ENCODE data around the gene GRIK1.

Gene GRIK1

DNA sequence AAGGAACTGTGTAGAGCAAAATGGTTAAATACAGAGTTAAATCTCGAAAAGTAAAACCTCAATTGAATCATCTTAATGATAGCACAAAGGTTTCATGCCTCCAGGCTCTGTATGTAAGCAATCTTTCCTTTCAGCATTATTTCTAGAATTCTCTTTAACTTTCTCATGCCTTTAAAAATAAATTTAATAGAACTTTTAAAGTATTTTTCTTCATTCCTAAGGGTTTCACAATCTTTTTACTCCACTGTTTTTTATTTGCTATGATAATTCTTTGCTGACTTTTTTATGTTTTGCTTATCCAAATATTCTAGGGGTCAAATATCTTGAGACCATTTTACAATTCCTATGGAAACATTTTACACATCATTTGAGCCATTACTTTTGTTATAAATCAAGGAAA, 353.1 kb downstream of the GRIK1 start:
- TF ChIP-seq TCF7L2 (IDR thresholded peaks at IDR 0.05; ENCODE audit: borderline replicate concordance, low read depth, low read length), result no peak
- TF ChIP-seq, protein P1, sequence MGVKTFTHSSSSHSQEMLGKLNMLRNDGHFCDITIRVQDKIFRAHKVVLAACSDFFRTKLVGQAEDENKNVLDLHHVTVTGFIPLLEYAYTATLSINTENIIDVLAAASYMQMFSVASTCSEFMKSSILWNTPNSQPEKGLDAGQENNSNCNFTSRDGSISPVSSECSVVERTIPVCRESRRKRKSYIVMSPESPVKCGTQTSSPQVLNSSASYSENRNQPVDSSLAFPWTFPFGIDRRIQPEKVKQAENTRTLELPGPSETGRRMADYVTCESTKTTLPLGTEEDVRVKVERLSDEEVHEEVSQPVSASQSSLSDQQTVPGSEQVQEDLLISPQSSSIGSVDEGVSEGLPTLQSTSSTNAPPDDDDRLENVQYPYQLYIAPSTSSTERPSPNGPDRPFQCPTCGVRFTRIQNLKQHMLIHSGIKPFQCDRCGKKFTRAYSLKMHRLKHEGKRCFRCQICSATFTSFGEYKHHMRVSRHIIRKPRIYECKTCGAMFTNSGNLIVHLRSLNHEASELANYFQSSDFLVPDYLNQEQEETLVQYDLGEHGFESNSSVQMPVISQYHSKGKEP (tag by site-specific recombination; IDR thresholded peaks at IDR 0.05), result no peak
- TF ChIP-seq ZNF660 (tag by site-specific recombination; IDR thresholded peaks at IDR 0.05), result no peak
- TF ChIP-seq ZNF391 (tag by site-specific recombination; IDR thresholded peaks at IDR 0.05; ENCODE audit: borderline replicate concordance, low read depth), result no peak
- no peaks in the 10 kb centered on the region for H3K4me1 ChIP-seq (ENCODE audit: control insufficient read depth, insufficient read depth, low read length)
- ChIA-PET POLR2A (no interaction called here), CTCF (interaction anchor here (0.6 kb wide), 1 partner anchor 24 kb away, joined by 3 read pairs; no protein-coding TSS in a partner anchor)
- H3K27ac ChIP-seq (ENCODE audit: extremely low read depth, low read depth, low read length), result no peak overlapping the region
- no peaks in the 10 kb centered on the region for H3K36me3 ChIP-seq (ENCODE audit: control insufficient read depth in 2 of 2, insufficient read depth in 1 of 2, low read length in 2 of 2)
- no peaks in the 10 kb centered on the region for H3K9me3 ChIP-seq (ENCODE audit: control insufficient read depth, insufficient read depth, low read depth, low read length)
- no peak overlapping the region for H3K4me3 ChIP-seq (ENCODE audit: low read depth, low read length)

DNA sequence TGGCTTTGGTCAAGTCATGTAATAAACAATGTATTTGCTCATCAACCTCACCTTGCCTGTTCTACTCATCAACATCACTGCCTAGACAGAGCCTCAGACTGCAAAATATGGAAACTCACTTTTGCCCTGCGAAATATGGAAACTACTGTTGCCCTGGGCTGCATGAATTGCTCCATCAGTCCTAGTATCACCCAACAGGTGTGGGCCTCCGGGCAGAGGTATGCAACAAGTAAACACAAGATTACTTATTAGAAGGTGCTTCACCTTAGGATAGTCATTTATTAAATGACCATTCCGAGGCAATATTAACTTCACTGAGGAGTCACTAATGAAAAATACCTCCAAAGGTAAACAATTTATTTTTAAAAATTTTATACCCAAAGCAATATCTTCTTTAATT, 354.3 kb downstream of the GRIK1 start:
- TF ChIP-seq ZNF211 (tag by site-specific recombination; IDR thresholded peaks at IDR 0.05; ENCODE audit: low read depth), result no peak
- TF ChIP-seq, protein P2, sequence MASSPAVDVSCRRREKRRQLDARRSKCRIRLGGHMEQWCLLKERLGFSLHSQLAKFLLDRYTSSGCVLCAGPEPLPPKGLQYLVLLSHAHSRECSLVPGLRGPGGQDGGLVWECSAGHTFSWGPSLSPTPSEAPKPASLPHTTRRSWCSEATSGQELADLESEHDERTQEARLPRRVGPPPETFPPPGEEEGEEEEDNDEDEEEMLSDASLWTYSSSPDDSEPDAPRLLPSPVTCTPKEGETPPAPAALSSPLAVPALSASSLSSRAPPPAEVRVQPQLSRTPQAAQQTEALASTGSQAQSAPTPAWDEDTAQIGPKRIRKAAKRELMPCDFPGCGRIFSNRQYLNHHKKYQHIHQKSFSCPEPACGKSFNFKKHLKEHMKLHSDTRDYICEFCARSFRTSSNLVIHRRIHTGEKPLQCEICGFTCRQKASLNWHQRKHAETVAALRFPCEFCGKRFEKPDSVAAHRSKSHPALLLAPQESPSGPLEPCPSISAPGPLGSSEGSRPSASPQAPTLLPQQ (tag by site-specific recombination; IDR thresholded peaks at IDR 0.05), result no peak
- TF ChIP-seq SCRT2 (tag by site-specific recombination; IDR thresholded peaks at IDR 0.05), result peak; percentile 68
- no peak overlapping the region for H3K27ac ChIP-seq (ENCODE audit: extremely low read depth, low read depth, low read length)
- no peaks in the 10 kb centered on the region for H3K9me3 ChIP-seq (ENCODE audit: control insufficient read depth, insufficient read depth, low read depth, low read length)
- H3K36me3 ChIP-seq (ENCODE audit: control insufficient read depth in 2 of 2, insufficient read depth in 1 of 2, low read length in 2 of 2), result no peaks in the 10 kb centered on the region
- no peak overlapping the region for H3K4me3 ChIP-seq (ENCODE audit: low read depth, low read length)
- H3K4me1 ChIP-seq (ENCODE audit: control insufficient read depth, insufficient read depth, low read length), result no peaks in the 10 kb centered on the region
- POLR2A ChIA-PET, result no interaction called here
- CTCF ChIA-PET, result no interaction called here

DNA sequence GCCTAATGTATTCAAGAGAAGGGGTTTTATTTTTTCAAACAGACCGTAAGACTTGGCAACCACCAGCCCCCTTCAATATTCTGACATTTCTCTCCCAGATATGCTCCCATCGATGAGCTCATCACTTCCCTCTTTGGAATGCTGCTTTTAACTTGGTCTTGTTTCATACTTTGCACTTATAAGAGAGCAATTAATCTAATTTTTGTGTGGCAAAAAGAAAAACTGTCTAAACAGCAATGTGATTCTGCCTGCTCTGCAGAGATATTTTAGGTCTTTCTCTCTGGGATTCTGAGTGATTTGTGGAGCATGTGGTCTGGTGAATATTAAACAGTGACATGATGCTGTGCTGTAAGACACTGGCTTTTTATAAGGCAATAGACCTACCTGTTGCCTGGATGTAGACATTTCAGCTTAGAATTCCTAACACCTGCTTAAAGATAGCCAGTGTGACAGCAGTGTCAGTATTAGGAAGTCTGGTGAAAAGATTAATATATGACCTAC, 356.3 kb downstream of the GRIK1 start:
- H3K27ac ChIP-seq (ENCODE audit: extremely low read depth, low read depth, low read length), result no peak overlapping the region
- ChIA-PET CTCF (interaction anchor here (0.6 kb wide), 1 partner anchor 623 kb away, joined by 3 read pairs; no protein-coding TSS in a partner anchor), POLR2A (no interaction called here)
- no peaks in the 10 kb centered on the region for H3K9me3 ChIP-seq (ENCODE audit: control insufficient read depth, insufficient read depth, low read depth, low read length)
- H3K36me3 ChIP-seq (ENCODE audit: control insufficient read depth in 2 of 2, insufficient read depth in 1 of 2, low read length in 2 of 2), result no peaks in the 10 kb centered on the region
- no peaks in the 10 kb centered on the region for H3K4me1 ChIP-seq (ENCODE audit: control insufficient read depth, insufficient read depth, low read length)
- no peak for TF ChIP-seq ZFP41 (tag by site-specific recombination; IDR thresholded peaks at IDR 0.05; ENCODE audit: borderline replicate concordance)
- TF ChIP-seq, protein P3, sequence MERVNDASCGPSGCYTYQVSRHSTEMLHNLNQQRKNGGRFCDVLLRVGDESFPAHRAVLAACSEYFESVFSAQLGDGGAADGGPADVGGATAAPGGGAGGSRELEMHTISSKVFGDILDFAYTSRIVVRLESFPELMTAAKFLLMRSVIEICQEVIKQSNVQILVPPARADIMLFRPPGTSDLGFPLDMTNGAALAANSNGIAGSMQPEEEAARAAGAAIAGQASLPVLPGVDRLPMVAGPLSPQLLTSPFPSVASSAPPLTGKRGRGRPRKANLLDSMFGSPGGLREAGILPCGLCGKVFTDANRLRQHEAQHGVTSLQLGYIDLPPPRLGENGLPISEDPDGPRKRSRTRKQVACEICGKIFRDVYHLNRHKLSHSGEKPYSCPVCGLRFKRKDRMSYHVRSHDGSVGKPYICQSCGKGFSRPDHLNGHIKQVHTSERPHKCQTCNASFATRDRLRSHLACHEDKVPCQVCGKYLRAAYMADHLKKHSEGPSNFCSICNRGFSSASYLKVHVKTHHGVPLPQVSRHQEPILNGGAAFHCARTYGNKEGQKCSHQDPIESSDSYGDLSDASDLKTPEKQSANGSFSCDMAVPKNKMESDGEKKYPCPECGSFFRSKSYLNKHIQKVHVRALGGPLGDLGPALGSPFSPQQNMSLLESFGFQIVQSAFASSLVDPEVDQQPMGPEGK (tag by site-specific recombination; IDR thresholded peaks at IDR 0.05), result no peak
- no peak for TF ChIP-seq ZNF776 (tag by site-specific recombination; IDR thresholded peaks at IDR 0.05; ENCODE audit: borderline replicate concordance)
- H3K4me3 ChIP-seq (ENCODE audit: low read depth, low read length), result no peak overlapping the region

- no peak for TF ChIP-seq FEZF1 (tag by site-specific recombination; IDR thresholded peaks at IDR 0.05)
- TF ChIP-seq ZNF600 (tag by site-specific recombination; IDR thresholded peaks at IDR 0.05), result no peak
- no peak for TF ChIP-seq ZBTB1 (tag by site-specific recombination; IDR thresholded peaks at IDR 0.05)
- TF ChIP-seq GLI4 (tag by site-specific recombination; IDR thresholded peaks at IDR 0.05), result no peak
- no peak for TF ChIP-seq ZNF585B (tag by site-specific recombination; IDR thresholded peaks at IDR 0.05)
- TF ChIP-seq ZNF488 (tag by site-specific recombination; IDR thresholded peaks at IDR 0.05), result no peak
- TF ChIP-seq KLF9 (tag by site-specific recombination; IDR thresholded peaks at IDR 0.05; ENCODE audit: low read depth), result no peak
- TF ChIP-seq ZBTB7A (tag by site-specific recombination; IDR thresholded peaks at IDR 0.05; ENCODE audit: low read depth), result no peak
- H3K4me3 ChIP-seq (ENCODE audit: low read depth, low read length), result no peak overlapping the region
- CTCF ChIA-PET, result no interaction called here
- H3K36me3 ChIP-seq (ENCODE audit: control insufficient read depth in 2 of 2, insufficient read depth in 1 of 2, low read length in 2 of 2), result no peaks in the 10 kb centered on the region
- H3K4me1 ChIP-seq (ENCODE audit: control insufficient read depth, insufficient read depth, low read length), result no peaks in the 10 kb centered on the region
- H3K9me3 ChIP-seq (ENCODE audit: control insufficient read depth, insufficient read depth, low read depth, low read length), result no peaks in the 10 kb centered on the region
- H3K27ac ChIP-seq (ENCODE audit: extremely low read depth, low read depth, low read length), result no peak overlapping the region
- POLR2A ChIA-PET, result no interaction called here
Observed at GRCh38 chr21:29582855-29583254, 356.9 kb downstream of the GRIK1 start.
